ENCODE measurements around the gene LIN9.

Gene LIN9

DNA sequence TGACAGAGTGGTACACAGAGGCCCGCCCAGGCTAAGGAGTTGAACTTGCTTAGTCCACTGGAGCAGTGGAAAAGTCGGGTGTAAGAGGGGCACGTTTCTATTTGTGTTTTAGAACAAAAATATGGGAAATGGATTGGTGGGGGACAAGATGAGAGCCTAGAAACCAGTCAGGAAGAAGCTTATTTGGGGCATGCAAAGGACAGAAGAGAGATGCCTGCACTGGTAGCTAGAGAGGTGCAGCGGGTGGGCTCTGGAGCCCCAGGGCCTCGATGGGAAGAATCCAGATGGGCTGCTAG lies 1.2 kb upstream of the LIN9 start:
- in situ Hi-C loops (cut with MboI; ENCODE audit: low sequenced_read_pairs, unreplicated experiment) = no loop called here

DNA sequence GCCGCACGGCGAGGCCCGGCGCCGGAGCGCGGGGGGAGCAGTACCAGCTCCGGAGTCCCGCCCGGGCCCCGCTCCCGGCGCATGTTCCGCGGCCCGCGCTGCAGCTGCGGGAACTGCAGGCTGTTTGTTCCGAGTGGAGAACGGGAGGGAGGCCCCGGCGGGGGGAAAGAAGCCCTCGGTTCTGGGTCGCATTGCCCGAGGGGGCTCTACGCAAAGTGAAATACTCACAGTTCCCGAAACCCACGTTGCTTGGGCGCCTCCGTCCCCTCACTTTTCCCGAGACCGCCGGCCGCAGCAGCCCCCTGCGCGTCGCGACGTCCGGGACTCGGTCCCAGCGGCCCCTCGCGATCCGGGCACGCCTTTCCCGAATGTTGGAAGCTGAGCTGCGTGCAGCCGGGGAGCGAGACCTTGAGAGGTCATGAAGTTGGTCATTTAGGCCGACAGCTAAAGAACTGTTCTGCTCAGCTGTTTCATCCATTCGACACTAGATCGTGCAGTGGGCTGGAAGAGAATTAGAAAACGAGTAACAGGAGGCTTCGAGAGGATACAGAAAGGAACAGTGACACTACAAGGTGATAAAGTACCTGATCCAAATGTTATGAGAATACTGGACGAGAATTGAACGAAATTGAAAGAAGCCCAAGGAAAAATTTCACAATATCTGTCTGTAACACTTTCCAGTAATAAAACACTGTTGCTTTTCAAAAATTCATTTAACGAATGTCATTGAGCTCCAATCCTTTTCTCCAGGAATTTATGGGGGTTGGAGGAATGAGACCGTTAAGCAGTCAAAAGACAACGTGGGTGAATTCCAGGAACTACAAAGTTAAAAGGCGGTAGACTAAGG lies 657 bp upstream of the LIN9 start:
- TF ChIP-seq, protein P1, sequence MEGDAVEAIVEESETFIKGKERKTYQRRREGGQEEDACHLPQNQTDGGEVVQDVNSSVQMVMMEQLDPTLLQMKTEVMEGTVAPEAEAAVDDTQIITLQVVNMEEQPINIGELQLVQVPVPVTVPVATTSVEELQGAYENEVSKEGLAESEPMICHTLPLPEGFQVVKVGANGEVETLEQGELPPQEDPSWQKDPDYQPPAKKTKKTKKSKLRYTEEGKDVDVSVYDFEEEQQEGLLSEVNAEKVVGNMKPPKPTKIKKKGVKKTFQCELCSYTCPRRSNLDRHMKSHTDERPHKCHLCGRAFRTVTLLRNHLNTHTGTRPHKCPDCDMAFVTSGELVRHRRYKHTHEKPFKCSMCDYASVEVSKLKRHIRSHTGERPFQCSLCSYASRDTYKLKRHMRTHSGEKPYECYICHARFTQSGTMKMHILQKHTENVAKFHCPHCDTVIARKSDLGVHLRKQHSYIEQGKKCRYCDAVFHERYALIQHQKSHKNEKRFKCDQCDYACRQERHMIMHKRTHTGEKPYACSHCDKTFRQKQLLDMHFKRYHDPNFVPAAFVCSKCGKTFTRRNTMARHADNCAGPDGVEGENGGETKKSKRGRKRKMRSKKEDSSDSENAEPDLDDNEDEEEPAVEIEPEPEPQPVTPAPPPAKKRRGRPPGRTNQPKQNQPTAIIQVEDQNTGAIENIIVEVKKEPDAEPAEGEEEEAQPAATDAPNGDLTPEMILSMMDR (IDR thresholded peaks at IDR 0.05; ENCODE audit: borderline replicate concordance, control extremely low read depth, extremely low read depth, insufficient read depth, missing control alignments) = no peak
- no peak for DNase-seq (ENCODE audit: low spot score)
- in situ Hi-C loops (cut with MboI; ENCODE audit: low sequenced_read_pairs, unreplicated experiment) = no loop called here

More for the DNA sequence above, 1.2 kb upstream of the LIN9 start:
- TF ChIP-seq, protein P1 (IDR thresholded peaks at IDR 0.05; ENCODE audit: borderline replicate concordance, control extremely low read depth, extremely low read depth, insufficient read depth, missing control alignments) = no peak
- DNase-seq (ENCODE audit: low spot score) = no peak

DNA sequence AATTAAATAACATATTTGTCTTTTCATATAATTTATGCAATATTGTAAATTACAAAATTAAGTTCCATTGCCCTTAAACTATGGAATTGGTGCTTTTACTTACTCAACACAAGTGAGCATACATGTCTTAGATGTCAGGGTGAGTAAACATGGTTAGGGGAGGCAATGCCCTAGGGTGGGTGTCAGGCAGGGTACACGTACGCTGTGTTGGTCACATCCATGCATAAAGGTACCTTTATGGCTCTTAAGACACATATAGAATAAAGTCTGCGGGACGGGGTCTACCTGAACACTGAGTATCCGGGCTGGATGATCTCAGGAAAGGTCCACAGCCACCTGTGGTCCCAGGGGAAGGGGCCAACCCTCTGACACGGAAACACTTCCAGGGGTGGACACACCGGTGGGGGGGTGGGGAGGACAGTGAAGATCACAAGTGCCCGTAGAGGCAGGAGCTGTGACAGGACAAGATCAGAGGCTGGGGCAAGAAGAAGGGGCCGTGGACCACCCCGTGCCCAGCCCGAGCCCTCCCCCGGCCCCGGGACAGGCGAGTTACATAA lies 720 bp downstream of the LIN9 start:
- TF ChIP-seq, protein P1 (IDR thresholded peaks at IDR 0.05; ENCODE audit: borderline replicate concordance, control extremely low read depth, extremely low read depth, insufficient read depth, missing control alignments) = no peak
- in situ Hi-C loops (cut with MboI; ENCODE audit: low sequenced_read_pairs, unreplicated experiment) = no loop called here
- DNase-seq (ENCODE audit: low spot score) = no peak

DNA sequence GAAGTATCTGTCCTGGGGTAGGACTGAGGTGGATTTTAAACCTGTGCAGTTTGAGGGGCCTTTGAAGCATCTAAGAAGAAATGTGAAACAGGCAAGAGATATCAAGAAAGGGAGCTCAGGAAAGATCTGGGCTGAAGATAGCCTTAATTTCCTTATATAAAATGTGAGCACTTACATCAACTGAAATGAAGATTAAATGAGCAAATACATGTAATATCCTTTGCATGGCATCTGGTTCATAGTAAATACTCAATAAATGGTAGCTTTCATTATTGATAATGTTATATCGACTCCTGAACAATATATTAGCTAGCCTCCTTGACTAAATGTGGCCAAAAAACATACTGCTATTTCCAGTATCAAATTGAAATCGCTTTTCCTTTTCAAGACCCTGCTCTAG lies 2.5 kb downstream of the LIN9 start:
- TF ChIP-seq, protein P1 (IDR thresholded peaks at IDR 0.05; ENCODE audit: borderline replicate concordance, control extremely low read depth, extremely low read depth, insufficient read depth, missing control alignments) = no peak
- DNase-seq (ENCODE audit: low spot score) = no peak
- in situ Hi-C loops (cut with MboI; ENCODE audit: low sequenced_read_pairs, unreplicated experiment) = no loop called here

DNA sequence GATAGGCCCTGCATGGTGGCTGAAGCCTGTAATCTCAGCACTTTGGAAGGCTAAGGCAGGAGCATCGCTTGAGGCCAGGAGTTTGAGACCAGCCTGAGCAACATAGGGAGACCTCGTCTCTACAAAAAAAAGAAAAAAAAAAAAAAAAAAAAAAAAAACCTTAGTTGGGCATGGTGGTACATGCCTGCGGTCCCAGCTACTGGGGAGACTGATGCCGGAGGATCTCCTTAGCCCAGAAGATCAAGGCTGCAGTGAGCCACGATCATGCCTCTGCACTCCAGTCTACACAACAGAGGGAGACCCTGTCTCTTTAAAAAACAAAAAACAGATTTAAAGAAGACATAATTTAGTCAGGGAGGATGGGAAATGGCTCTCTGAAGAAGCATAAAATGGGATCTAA lies 3.8 kb downstream of the LIN9 start:
- in situ Hi-C loops (cut with MboI; ENCODE audit: low sequenced_read_pairs, unreplicated experiment) = no loop called here
- no peak for DNase-seq (ENCODE audit: low spot score)
- TF ChIP-seq, protein P1 (IDR thresholded peaks at IDR 0.05; ENCODE audit: borderline replicate concordance, control extremely low read depth, extremely low read depth, insufficient read depth, missing control alignments) = no peak

DNA sequence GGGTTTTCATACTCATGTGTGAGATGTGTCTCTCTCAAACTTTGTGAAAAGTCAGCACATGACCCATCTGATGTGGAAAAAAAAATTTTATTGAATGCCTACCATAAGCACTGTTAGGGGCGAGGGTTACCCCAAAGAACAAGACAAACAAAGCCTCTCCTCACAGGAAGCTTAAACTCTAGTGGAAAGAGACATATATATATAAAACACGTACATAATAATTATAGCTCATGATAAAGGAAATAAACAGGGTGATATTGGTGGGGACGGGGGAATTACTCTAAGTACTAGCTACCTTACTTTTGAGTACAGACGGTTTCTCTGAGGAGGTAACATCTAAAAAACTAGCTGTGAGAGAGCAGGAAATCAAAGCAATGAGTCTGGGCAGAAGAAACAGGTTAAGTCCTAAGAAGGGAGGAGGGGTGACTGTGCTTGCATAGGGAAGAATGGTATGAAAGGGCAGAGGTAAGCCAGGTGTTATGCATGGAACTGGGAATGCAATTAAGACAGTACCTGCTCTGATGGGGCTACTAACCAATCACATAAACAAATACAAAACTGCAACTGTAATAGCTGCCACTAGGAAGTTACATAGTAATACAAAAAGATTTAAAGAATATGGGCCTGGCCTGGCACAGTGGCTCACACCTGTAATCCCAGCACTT lies 4.5 kb downstream of the LIN9 start:
- DNase-seq (ENCODE audit: low spot score) = no peak
- TF ChIP-seq, protein P1 (IDR thresholded peaks at IDR 0.05; ENCODE audit: borderline replicate concordance, control extremely low read depth, extremely low read depth, insufficient read depth, missing control alignments) = no peak
- in situ Hi-C loops (cut with MboI; ENCODE audit: low sequenced_read_pairs, unreplicated experiment) = no loop called here

Measured in GM13976 (cell line).